Measurements from ENCODE around the gene RBFOX1. TPM values are rescaled to one million over a fixed set of nuclear protein-coding genes. Genes with fewer than 3 reads are reported as not detected.

Gene RBFOX1
- total and polyA plus RNA-seq, 10 of the 15 experiments (the other 5 are each of a cell fraction or from before 2014, with no cell fraction given) = 0.87 TPM; not detected in 9

- TF ChIP-seq ATF3 (IDR thresholded peaks at IDR 0.05; ENCODE audit: borderline replicate concordance, extremely low read depth, low read depth, low read length) = no peak
- TF ChIP-seq SREBF1 (IDR thresholded peaks at IDR 0.05; ENCODE audit: low read length) = no peak
- no peak for TF ChIP-seq TAF1 (IDR thresholded peaks at IDR 0.05; ENCODE audit: borderline replicate concordance, low read depth, low read length)
- TF ChIP-seq IKZF1 (conservative IDR thresholded peaks at IDR 0.05) = no peak
Observed at GRCh38 chr16:7374614-7375174, 42.0 kb downstream of the RBFOX1 start (continued).

GRCh38 chr16:7376227-7376626 is 43.6 kb downstream of the RBFOX1 start:
- no peak for FAIRE-seq
- Histone ChIP-seq H3K36me3 (ENCODE audit: control insufficient read depth in 2 of 2, insufficient read depth in 2 of 2, low read length in 1 of 2) (no peaks in the 10 kb centered on the region), H3K9me3 (replicated peaks; ENCODE audit: control insufficient read depth, insufficient read depth, low read length) (no peaks in the 10 kb centered on the region; the same call in 2 of the 3 replicates), H3K27me3 (replicated peaks in 1 of 2; ENCODE audit: control insufficient read depth in 2 of 2, insufficient read depth in 2 of 2, low read length in 1 of 2) (no peaks in the 10 kb centered on the region), H3K4me1 (ENCODE audit: control insufficient read depth, insufficient read depth, low read length) (no peaks in the 10 kb centered on the region), H3K9ac (ENCODE audit: control insufficient read depth, insufficient read depth, low read length) (no peak overlapping the region), H4K20me1 (ENCODE audit: control insufficient read depth, insufficient read depth) (no peaks in the 10 kb centered on the region), H2AFZ (ENCODE audit: control insufficient read depth, low read depth, low read length) (no peak overlapping the region), H3K79me2 (ENCODE audit: control insufficient read depth, insufficient read depth, low read length) (no peaks in the 10 kb centered on the region), H3K4me3 (no peak overlapping the region), H3K27ac (ENCODE audit: control insufficient read depth, insufficient read depth) (no peak overlapping the region), H3K4me2 (ENCODE audit: control insufficient read depth, insufficient read depth) (no peak overlapping the region)
- ChIA-PET SMC1A (ENCODE audit: uncharacterized antibody, unreplicated experiment) (interaction anchor here (1.0 kb wide), 1 partner anchor 43 kb away, joined by 3 read pairs; the partner anchor contains the start of gene RBFOX1), RAD21 (ENCODE audit: unreplicated experiment) (no interaction called here), POLR2A (no interaction called here), CTCF (no interaction called here)
- 27% methylated on average over 5 of the region's 5 CpGs for WGBS (ENCODE audit: insufficient coverage, insufficient replicate concordance, low lambda C conversion rate, missing lambda C conversion rate)
- in situ Hi-C loops (cut with MboI) (no loop called here), intact Hi-C loops (cut with micrococcal nuclease; ENCODE audit: unreplicated experiment) (no loop called here)
- no peak for ATAC-seq
- no peak for DNase-seq (ENCODE audit: low read depth, low spot score)
- BruUV-seq (replicated peaks) = no TSS peak
- TF ChIP-seq SUZ12 (IDR thresholded peaks at IDR 0.05; ENCODE audit: unreplicated experiment) = no peak
- no peak for TF ChIP-seq ZSCAN29 (IDR thresholded peaks at IDR 0.05)
- no peak for TF ChIP-seq RFX5 (IDR thresholded peaks at IDR 0.05; ENCODE audit: low read depth, low read length)
- TF ChIP-seq MLLT1 (IDR thresholded peaks at IDR 0.05) = no peak
- TF ChIP-seq BRCA1 (IDR thresholded peaks at IDR 0.05; ENCODE audit: low read depth, low read length) = no peak
- TF ChIP-seq ELK1 (IDR thresholded peaks at IDR 0.05; ENCODE audit: low read depth, low read length) = no peak
- no peak for TF ChIP-seq ZNF622 (IDR thresholded peaks at IDR 0.05)
- TF ChIP-seq FOXK2 (IDR thresholded peaks at IDR 0.05) = no peak
- TF ChIP-seq IRF4 (IDR thresholded peaks at IDR 0.05; ENCODE audit: low read depth, low read length) = no peak
- no peak for TF ChIP-seq SMAD1 (IDR thresholded peaks at IDR 0.05; ENCODE audit: low read depth, partially characterized antibody)
- TF ChIP-seq GATAD2B (conservative IDR thresholded peaks at IDR 0.05; ENCODE audit: low read depth) = no peak
- TF ChIP-seq E2F8 (IDR thresholded peaks at IDR 0.05; ENCODE audit: low read depth, partially characterized antibody) = no peak
- no peak for TF ChIP-seq HDAC2 (IDR thresholded peaks at IDR 0.05)
- no peak for TF ChIP-seq ZNF24 (IDR thresholded peaks at IDR 0.05)
- no peak for TF ChIP-seq MYC (IDR thresholded peaks at IDR 0.05; ENCODE audit: insufficient read depth, insufficient read length, insufficient replicate concordance, low read length, severe bottlenecking)

Data from GM12878 (cell line).